ENCODE measurements around the gene DENND1A.

DNA sequence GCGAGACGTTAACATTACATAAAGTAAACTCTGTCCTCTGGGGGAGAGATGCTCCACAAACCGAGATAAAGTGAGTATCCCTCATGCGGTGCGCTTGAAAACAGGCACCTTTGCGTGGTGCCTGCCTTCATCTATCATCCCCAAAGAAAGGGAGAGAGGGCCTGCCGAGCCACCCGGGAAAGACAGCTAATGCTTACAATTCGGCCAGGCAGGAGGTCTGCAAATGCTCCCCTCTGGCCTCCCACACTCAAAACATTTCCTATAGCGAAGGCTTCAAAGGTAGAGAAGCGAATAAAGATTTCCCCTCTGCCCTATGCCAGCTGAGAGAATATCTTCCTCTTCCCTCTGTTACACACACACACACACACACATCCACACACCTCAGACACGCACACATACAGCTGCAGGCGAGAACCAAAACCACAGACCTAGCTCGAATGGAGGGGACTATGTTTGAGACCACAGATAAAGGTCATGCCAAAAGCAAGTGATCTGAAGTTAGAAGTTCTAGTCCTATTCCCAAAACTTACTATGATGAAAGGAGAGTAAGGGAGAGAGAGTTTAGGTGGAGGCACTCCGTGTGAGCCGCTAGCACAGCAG, 441.1 kb downstream of the DENND1A start:
- TF ChIP-seq CTCF (IDR thresholded peaks at IDR 0.05) (no peak), POLR2A (IDR thresholded peaks at IDR 0.05) (no peak), POLR2AphosphoS5 (IDR thresholded peaks at IDR 0.05) (no peak), EP300 (IDR thresholded peaks at IDR 0.05) (no peak)
